Right renal cortex interstitium (tissue), 3 donors: Measurements from ENCODE around the gene PDGFB. TPM values are rescaled to one million over a fixed set of nuclear protein-coding genes. Genes with fewer than 3 reads are reported as not detected.

Experiments
- DNase-seq, 3 donors: peaks; one replicate each; pipeline ENCODE4 v3.0.0-alpha.2; 2013; ENCODE audit warnings: low read depth in 3 of 3, low spot score in 2 of 3
- polyA plus RNA-seq, 3 donors: library from polyadenylated mRNA; unstranded; fragments of 120-200 nt; gene quantifications; one replicate each; pipeline ENCODE4 v1.2.1, GENCODE V29; 2013; ENCODE audit not compliant: insufficient read length in 3 of 3

Gene PDGFB
- polyA plus RNA-seq, 3 donors, result 13.0 to 16.7 (median 13.3) TPM

DNA sequence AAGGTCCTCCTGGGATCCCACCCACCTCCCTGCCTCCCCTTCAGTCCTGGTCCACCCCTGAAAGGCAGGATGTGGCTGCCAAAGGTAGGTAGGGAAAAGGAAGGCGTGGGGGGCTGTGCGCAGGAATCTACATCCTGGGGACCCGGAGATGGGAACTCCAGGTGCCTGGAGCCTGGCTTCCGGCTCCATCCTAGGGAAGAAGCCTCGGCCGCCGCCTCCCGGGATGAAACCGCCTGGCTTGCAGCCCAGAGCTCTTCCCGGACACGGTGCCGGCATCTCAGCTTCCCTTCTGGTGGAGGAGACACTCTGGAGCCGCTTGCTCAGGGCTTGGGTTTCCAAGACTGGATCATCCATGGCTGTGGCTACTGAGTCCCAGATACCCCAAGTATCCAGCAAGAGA lies 33.3 kb upstream of the PDGFB start:
- DNase-seq, result no peak

GRCh38 chr22:39277142-39277607 lies 32.4 kb upstream of the PDGFB start:
- no peak for DNase-seq

DNA sequence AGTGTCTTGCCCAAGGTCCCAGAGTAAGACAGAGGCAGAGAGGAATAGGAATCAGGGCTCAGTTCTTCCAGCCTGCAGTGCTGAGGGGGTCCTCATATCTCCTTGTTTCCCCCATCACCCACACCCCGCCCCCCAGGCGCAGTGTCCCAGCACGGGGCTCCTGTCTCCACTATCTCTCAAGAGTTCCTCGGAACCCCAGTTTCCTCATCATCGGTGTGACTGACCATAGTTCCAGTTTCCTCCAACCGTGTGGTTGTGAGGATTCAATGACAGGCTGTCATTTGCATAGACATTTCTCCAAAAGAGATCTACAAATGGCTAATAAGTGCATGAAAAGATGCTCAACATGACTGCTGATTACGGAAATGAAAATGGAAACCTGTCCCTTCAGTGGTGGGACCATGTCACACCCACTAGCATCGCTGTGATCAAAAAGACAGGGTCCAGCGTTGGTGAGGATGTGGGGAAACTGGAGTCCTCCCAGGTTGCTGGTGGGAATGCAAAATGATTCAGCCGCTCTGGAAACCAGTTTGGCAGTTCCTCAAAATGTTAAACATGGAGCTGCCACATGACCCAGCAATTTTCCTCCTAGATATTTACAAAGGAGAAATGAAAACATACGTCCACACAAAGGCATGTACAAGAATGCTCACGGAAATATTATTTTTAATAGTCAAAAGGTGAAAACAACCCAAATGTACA lies 31.8 kb upstream of the PDGFB start:
- no peak for DNase-seq

GRCh38 chr22:39275814-39276439 lies 31.1 kb upstream of the PDGFB start:
- no peak for DNase-seq

- DNase-seq, result no peak
These were observed 29.4 kb upstream of the PDGFB start for GRCh38 chr22:39273950-39274887.

GRCh38 chr22:39270792-39271191 lies 26.0 kb upstream of the PDGFB start:
- no peak for DNase-seq

DNA sequence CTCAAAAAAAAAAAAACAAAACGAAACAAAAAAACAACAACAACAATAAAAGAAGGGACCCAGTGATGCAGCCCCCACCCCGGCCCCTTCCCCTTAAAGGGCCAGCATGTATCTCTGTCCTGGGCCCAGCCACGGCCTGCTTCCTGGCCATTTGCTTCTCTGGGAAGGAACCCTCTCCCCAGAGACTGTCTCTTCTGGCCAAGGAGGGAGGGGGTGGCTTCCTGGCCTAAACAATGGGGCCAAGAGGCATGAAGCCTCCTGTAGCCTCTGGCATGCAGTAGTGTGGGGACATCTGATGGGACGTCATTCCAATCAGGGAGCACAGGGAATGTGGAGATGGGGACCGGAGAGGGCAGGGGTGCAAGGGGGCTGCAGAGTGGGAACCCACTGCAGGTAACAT lies 25.5 kb upstream of the PDGFB start:
- DNase-seq, result no peak

DNA sequence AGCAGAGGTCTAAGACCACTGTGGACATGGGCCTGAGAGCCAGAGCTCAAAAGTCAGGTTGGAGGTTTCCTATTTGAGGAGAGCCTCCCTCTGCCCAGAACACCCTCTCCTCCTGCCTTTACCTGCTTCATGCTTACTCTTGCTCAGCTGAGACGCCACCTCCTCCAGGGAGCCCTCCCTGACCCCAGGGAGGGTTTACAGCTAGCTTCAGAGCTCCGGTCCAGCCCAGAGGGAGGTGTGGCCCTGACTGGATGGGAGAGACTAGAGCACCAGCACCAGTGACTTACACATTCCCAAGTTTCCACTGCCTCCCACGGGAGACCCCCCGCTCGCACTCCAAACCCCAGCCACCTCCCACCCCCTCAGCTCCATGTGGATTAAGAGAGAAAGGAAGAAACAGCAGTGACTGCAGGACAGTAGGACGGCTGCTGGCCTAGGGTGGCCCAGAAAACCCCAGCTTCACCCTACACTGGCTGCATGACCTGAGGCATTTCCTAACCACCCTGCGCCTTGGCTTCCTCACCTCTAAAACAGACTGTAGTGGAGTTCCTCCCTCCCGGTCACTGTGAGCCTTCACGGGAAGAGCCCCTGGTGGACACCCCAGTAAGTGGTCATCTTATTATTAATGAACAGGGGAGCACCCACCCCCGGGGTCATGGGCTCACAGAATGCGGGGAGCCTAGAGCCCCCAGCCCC lies 24.5 kb upstream of the PDGFB start:
- no peak for DNase-seq

DNA sequence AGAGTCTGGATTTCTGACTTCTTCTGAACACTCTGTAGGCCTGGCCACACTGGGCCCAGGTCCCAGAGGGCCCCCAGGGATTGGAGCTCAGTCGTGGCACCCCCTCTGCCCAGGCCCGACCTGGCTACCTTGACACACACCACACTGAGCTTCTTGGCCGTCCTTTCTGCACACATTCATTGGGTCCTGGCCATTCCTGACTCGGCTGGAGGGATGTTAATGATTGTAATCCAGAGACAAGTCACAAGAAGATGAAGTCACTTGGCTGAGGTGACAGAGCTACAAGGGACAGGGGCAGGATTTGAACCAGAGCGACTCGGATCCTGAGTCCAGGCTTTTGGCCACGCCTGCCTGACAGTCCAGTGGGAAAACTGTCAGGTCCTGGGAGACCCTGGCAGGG lies 23.9 kb upstream of the PDGFB start:
- no peak for DNase-seq

GRCh38 chr22:39267974-39268373 lies 23.2 kb upstream of the PDGFB start:
- no peak for DNase-seq

GRCh38 chr22:39266398-39267030 lies 21.7 kb upstream of the PDGFB start:
- no peak for DNase-seq

GRCh38 chr22:39265143-39265886 lies 20.5 kb upstream of the PDGFB start:
- DNase-seq, result no peak

DNA sequence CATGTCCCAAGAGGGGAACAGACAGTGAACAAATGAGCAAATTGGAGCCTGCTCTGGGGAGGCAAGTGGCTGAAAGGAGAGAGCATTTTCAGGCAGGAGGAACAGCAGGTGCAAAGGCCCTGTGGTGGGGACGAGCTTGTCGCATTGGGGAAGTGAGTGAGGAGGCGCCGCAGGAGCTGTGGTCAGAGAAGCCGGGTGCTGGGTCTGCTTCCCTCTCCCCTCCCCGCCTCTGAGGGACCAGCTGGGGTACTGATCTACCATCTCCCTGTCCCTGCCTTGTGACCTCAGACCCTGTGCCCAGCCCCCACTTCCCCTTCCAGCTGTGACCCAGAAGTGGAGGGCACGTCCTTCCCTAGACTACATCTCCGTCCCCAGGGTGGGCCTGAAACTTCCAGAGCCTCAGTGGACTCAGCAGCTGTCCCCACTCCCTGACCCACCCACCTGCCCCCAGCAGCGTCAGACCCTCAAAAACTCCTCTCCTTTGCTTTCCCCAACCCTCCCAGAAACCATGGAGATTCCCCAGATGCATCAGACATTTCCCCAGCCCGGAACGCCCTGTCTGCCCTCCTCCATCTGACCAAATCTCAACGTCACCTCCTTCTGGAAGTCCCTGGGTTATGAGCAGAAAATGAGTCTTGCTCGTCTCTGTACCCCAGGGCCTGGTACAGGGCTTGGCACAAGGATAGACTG lies 19.7 kb upstream of the PDGFB start:
- no peak for DNase-seq

- no peak for DNase-seq
These were observed 19.0 kb upstream of the PDGFB start for GRCh38 chr22:39263626-39264348.

DNA sequence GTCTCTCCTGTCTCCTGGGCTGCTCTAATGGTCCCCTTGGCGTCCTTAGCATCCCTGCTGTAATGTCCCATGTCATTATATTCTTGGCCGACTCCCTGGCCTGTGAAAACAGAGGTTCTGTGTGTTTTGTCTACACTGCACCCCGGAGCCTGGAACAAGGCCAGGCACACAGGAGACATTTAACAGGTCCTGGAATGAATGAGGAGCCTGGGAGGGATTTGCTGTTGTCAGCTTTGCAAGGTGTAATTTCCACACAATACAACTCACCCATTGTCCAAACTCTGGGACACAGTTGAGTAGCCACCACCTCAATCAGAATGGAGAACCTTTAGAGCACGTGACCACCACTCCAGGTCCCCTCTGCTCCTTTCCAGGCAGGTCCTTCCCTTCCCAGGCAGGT lies 14.9 kb upstream of the PDGFB start:
- no peak for DNase-seq

DNA sequence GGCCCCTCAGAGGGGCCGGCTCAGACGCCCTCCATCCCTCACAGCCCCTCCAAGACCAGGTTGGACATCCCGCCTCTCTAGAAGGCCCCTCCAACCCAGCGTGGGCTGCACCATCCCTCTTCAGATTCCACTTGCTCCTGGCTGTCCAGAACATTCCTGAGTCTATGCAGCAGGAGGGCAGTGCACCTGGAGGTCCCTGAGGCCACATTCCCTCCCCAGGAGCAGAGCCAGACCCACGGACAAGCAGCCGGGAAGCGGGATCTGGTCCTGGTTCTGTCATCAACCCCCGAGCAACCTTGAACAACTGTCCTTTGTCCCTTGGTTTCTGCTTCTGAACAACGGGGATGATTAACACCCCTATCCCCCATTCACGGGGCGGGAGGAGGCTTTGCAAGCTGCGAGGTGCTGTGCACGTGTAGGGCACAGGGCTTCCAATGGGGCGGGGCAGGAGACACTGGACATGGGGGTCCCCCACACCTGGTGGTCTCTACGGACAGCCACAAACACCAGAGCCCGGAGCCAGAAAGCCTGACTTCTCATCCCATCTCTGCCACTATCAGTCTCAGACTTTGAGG lies 13.2 kb upstream of the PDGFB start:
- no peak for DNase-seq

DNA sequence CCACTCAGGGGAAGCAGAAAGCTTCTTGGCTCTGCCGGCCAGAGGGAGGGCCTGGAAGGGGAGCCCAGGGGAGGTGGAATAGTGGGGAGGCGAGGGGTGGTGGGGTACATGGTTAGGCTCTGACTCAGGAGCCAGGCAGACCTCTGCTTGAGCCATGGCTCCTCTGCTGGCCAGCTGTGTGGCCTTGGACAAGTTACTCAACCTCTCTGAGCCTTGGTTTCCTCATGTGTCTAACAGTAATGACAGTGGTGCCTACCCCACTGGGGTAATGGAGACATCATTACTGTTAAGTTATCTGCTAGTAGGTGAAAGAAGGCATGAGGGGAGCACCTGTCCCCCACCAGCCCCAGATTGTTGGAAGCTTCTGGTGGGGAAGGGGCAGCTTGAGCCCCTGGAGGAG lies 12.2 kb upstream of the PDGFB start:
- no peak for DNase-seq

- no peak for DNase-seq
These were observed 11.4 kb upstream of the PDGFB start for GRCh38 chr22:39256186-39256552.
